Activated CD8-positive, alpha-beta memory T cell treated with anti-CD3 and anti-CD28 coated beads, Interleukin-2, amount 50 U/mL, for 48 hours (primary cell): ENCODE measurements around the gene ADAP2.
"Not testable (repeated sequence)": the region's sequence is repeated elsewhere in the genome, so short reads cannot be mapped to it uniquely, and the experiment has no call there.

Source experiments
- DNase-seq: peaks from one replicate; pipeline ENCODE4 v3.0.0-alpha.2; 2020

ADAP2 gene

DNA sequence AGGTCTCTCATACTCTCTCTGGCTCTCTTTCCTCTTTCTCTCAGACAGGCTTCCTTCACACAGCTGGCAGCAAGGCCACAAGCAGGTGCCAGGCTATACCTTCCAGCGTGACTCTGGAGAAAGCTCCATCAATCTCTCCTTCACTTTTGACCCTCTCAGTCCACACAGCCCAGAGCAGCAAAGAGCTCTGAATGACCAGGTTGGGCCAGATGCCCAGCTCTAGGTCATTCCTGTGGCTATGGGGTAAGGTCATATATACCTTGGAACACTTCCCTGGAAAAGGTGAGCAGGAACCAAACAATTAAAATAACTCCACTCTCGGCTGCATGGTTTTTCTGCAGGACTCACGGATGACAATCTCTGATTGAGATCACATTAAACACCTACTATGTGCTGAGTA, 8.8 kb downstream of the ADAP2 start:
- no peak for DNase-seq

DNA sequence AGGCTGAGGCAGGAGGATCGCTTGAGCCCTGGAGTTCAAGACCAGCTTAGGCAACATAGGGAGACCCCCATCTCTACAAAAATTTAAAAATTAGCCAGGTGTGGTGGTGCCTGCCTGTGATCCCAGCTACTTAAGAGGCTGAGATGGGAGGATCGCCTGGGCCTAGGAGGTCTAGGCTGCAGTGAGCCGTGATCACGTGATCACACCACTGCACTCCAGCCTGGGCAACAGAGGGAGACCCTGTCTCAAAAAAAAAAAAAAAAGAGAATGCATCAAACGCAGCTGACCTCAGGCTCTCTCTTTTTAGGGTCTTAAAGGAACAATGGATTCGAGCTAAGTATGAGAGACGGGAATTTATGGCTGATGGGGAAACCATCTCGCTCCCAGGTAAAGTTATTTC, 9.8 kb downstream of the ADAP2 start:
- not testable (repeated sequence) for DNase-seq

DNA sequence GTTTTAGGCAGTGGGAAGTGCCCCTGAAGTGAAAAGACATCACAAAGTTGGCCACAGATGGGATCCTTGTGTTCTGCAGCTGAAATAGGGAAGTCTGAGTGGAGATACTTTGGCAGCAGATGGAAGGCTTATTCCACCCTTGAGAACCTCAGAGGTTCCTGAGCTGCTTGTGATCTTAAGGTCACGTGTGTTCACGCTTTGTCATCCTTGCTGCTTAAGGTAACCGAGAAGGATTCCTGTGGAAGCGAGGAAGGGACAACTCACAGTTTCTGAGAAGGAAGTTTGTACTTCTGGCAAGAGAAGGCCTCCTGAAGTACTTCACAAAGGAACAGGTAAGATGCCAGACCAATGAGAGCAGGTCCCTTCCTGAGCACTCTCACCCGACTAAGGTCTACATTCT, 12.2 kb downstream of the ADAP2 start:
- DNase-seq, result no peak

DNA sequence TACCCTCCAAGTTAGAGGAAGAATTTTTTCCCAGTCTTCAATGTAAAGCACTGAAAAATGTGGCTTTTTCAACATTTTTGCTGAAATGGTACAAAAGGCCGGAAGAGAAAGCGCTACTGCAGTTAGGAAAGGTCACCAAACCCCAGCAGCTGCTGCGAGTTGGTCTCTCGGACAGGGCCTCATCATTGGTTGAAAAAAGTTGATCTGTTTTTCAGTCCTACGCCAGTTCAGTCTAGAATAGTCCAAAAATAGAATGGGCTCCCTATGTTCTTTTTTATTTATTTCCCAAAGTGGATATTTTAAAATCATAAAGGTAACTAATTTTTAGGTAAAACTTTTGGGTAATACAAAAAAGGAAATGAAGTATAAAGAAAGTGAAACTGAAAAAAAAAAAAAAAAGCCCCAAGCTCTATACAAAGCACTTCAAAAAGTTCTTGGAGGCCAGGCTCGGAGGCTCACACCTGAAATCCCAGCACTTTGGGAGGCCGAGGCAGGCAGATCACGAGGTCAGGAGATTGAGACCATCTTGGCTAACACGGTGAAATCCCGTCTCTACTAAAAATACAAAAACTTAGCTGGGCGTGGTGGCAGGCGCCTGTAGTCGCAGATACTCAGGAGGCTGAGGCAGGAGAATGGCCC, 17.4 kb downstream of the ADAP2 start:
- DNase-seq, result no peak

DNA sequence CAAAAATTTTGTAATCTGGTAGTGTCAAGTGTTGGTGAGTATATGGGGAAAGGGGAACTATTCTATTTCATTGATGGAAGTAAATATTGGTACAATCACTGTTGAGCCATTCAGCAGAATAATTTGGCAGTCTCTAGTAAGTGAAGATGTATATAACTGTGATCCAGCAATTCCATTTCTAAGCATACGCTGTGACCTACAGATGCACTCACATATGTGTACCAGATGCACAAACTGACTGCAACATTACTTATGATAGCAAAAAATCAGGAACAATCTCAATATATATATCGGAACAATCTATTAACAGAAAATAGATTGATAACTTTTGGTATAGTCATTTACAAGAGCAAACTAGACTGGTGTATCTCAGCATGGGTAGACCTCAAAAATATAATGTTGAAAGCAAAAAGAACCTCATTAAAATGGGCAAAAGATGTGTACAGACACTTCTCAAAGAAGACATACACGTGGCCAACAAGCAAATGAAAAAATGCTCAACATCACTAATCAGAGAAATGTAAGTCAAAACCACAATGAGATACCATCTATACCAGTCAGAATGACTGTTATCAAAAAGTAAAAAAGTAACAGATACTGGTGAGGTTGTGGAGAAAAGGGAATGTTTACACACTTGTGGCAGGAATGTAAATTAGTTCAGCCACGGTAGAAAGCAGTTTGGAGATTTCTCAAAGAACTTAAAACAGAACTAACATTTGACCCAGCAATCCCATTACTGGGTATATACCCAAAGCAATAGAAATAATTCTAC, 20.7 kb downstream of the ADAP2 start:
- DNase-seq, result no peak

DNA sequence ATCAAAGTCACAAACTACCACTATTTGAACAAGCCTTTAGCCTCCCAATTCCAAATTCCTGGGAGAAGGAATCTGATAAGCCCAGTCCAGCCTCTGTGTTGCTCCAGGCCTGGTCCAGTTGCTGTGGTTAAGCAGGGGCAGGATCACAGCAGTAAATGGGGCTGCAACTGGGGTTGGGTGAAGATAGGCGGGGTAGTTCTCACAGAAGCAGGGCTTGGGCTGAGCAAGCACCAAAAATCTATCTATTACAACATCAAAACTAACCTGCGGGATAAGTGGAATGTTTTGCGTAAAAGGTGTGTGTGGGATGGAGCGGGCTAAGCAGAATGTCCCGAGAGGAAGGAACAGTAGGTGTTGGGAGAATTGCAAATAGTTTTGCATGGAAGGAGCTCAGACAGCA, 26.1 kb downstream of the ADAP2 start:
- DNase-seq, result no peak

DNA sequence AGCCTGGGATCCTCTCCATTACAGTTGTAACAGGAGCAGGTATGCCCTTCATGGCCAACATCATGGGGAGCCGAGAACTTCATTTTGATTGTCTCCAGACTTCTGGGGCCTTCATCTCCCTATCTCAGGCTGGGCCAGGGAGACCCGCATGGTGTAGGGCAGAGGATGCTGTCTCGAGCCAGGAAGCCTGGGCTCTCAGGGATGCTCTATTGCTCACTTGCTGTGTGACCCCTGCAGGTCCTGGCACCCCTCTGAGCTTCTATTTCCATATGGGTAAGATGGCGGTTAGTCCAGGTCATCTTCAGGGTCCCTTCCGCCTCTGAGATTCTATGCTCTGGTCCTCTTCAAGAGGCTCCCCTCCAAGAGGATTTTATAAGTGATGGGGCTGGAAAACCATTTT, 28.4 kb downstream of the ADAP2 start:
- no peak for DNase-seq

DNA sequence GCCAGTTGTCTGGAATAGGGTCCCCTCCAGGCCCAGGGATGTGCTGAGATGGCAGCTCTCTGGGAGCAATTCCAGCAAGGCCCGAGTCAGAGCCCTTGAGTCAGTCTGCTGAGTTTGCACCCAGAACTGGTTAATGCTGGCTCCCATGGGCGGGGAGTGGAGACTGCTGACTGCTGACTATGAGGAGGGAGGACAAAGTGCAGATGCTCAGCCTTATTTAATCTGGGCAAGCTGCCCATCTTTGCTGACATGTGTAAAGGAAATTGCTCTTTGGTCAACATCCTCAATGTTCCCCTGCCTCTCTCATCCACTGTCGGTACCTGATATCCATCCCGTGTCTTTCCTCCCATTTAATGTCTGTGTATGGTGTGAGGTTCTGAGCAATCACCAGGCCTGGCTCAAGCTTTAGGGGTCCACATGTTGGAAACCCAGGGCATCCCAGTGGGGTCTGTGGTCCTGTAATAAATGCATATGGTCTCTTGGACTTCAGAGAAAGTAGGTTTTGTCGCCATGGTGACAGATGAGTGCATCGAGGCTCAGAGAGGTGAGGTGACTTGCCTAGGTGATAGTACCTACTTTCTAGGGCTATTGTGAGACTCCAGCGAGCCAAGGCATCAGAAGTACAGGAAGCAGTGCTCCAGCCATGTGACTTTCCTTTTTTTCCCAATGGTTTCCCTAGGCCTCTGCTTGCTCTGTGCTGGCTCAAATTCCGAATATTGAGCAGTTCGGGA, 29.1 kb downstream of the ADAP2 start:
- no peak for DNase-seq

DNA sequence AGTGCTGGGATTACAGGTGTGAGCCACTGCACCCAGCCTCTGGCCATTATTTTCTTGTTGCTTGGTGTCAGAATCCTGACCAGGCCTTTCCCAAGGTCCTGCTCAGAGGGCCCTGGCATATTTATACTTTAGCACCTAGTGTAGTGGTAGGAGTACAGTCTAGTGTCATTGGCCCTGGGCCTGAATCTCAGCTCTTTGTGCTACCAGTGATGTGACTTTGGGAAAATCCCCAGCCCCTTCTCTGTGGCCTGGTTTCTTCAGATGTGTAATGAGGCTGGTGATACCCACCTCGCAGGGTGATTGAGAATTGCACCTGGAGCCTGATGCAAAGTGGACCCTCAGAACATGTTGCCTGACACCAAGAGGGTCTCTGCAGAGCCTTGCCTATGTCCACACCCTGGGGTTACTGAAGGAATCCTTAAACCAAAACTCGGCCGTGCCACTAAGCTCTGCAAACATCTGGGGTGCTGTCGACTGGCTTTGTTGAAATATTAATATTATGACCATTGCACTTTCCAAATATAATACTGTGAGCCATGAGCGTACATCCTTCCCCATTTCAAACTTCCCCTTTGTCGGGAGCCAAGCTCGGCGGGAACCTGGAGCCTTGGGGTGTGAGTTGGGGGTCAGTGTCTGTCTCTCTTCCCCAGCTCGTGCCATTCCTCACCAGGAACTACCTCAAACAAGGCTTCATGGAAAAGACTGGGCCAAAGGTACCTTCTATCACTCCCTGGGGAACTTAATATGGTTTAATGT, 31.1 kb downstream of the ADAP2 start:
- DNase-seq, result no peak

DNA sequence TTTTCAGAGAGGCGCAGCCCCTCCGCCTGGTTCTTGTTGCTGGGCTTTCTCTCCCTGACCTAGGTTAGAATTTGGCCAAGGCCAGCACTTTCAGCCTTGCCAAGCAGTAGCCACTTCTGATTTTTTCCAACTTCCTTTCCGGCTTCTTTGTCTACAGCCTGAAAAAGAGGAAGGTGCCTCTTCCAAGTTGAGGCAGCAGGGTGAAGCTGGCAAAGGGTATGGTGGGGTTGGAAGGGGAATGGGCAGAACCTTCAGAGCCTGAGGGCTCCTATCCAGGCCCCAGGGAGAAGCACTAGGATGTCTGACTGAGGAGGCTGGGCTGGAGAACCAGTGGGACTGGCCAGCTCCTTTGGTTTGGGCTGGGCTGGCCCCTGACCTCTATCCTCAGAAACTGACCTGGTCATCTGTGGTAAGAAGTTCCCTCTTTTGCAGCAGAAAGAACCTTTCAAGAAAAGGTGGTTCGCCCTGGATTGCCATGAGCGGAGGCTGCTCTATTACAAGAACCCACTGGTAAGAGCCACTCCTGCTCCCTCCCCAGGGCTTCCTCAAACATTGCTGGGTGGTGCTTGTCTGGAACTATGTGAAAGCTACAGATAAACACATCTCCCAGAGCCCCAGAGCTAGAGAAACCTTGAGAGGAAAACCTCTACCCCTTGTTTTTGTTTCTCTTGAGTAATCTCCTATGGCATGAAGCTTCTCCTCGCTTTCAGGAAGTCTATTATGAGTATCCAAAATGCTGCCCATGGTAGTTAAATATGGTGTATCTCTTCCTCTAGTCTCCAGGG, 32.5 kb downstream of the ADAP2 start:
- no peak for DNase-seq

DNA sequence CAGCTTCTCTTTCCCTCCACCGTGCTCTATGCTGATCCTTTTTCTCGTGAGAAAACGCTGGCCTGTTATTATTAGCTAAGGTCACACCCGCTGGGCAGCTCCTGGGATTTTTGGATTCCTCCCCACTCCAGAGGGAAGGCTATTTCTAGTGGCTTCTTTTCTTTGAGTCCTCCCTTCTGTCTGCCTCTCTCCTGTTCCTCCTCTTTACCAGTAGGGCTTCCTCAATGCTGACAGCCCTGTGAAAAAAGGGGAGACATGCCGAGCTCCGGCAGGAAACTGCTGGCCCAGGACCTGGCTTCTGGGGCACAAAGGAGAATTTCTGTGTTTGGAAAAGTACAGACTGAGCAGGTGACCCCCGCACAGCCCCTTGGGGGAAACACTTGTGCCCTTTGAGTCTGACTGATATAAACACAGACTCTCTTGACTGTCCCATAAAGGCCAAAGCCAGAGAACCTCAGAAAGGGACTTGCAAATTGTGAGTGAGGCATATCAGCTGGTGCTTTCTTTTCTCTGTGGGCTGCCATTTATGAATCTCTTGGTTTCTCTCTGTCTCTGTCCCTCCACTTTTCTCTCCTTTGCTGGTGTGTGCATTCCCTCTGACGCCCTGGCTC, 35.1 kb downstream of the ADAP2 start:
- no peak for DNase-seq

DNA sequence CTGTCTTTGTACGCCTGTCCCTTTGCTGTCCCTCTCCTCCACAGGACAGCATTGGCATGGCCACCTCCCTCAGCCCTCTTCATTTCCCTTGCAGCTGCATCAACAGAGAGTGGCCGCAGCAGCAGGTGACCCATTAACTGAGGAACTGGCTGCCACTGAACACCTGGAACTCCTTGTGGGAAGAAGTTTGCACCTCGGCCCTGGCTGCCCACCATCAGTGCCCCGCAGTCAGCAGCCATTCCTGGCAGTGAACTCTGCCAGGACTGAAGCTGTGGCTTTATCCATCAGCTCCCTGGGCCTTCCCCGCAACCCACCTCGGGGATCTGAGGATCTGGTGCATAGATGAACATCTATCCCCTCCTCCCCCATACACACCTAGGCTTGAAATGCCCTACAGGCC, 36.0 kb downstream of the ADAP2 start:
- DNase-seq, result no peak

DNA sequence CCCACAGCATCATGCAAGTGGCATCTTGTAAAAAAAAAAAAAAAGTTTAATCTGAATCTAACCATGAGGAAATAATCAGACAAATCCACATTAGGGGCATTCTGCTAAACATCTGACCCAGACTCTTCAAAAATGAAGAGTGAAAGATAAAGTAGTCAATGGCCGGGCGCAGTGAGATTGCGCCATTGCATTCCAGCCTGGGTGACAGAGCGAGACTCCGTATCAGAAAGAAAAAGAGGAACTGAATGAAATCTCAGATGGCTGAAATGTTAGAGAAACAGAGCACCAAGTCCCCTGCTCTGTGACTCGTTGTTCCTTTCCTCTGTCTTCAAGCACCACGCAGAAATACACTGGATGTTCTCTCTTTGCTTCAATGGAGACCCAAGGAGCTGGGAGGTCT, 36.4 kb downstream of the ADAP2 start:
- peak; percentile 8 for DNase-seq

DNA sequence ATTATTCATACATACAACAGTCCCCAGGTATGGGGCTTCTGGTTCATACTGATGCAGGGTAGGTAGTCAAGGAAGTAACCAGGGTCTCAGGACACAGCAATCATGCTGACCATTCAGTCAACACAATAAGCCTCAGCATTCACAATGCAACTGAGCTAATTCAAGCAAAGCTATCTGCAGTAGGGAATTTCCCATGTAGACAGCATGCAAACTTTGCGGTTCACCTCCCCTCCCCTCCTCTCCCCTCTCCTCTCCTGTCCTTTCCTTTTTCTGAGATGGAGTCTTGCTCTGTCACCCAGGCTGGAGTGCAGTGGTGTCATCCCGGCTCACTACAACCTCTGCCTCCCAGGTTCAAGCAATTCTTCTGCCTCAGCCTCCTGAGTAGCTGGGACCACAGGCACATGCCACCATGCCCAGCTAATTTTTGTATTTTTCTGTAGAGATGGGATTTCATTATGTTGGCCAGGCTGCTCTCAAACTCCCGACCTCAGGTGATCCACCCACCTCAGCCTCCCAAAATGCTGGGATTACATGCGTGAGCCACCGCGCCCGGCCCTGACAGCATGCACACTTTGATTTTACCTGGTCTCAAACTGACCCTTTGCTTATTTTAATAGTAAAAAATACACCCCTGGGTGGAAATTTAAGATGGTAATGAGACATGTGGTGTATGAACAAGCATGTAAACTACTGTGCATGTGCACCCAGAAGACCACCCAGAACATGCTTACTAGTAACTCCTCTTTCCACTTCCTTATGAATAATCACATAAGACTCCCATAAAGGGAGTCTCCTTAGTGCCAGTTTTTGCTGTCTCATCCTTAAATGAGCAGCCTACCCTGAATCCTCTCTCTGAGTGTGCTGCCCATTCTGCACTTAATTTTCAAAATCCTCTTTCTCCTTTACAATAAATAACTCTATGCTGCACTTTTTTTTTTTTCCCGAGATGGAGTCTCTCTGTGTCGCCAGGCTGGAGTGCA, 39.8 kb downstream of the ADAP2 start:
- no peak for DNase-seq

DNA sequence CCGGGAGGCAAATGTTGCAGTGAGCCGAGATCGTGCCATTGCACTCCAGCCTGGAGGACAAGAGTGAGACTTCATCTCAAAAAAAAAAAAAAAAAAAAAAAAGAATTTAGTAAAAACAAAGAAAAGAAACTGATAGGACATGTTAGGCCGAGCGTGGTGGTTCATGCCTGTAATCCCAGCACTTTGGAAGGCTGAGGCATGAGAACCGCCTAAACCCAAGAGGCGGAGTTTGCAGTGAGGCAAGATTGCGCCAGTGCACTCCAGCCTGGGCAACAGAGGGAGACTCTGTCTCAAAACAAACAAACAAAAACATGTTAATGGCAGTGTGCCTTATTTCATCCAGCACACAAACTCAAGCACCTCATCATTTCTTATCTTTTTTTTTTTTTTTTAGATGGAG, 42.6 kb downstream of the ADAP2 start:
- DNase-seq, result not testable (repeated sequence)

DNA sequence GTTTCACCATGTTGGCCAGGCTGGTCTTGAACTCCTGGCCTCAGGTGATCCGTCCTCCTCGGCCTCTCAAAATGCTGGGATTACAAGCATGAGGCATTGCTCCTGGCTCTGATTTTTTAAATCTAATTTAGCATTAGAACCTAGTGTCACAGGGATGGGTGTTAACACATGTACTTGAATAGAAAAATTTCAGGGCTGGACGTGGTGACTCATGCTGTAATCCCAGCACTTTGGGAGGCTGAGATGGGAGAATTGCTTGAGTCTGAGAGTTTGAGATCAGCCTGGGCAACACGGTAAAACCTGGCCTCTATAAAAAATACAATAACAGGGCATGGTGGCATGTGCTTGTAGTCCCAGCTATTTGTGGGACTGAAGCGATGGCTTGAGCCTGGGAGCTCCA, 43.1 kb downstream of the ADAP2 start:
- no peak for DNase-seq

DNA sequence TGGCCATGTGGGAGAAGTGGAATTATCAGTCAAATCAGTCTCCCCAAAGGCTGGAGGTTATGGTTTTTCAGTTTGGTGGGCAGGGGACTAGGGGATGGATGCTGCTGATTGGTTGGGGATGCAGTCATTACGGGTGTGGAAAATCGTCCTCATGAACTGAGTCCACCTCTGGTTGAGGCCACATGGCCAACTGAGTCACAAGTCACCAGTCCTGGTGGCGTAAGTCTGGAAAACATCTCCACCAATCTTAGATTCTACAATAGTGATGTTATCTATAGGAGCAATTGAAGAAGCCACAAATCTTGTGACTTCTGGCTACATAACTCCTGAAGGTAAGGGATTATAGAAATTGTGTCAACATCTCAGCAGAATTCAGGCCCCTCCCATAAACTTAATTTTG, 43.9 kb downstream of the ADAP2 start:
- no peak for DNase-seq

DNA sequence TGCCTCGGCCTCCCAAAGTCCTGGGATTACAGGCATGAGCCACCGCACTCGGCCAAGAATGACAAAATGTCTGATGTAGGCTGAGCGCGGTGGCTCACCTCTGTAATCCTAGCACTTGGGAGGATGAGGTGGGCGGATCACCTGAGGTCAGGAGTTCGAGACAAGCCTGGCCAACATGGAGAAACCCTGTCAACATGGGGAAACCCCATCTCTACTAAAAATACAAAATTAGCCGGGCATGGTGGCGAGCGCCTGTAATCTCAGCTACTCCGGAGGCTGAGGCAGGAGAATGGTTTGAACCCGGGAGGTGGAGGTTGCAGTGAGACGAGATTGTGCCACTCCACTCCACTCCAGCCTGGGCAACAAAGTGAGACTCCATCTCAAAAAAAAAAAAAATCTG, 46.2 kb downstream of the ADAP2 start:
- DNase-seq, result peak; percentile 25

DNA sequence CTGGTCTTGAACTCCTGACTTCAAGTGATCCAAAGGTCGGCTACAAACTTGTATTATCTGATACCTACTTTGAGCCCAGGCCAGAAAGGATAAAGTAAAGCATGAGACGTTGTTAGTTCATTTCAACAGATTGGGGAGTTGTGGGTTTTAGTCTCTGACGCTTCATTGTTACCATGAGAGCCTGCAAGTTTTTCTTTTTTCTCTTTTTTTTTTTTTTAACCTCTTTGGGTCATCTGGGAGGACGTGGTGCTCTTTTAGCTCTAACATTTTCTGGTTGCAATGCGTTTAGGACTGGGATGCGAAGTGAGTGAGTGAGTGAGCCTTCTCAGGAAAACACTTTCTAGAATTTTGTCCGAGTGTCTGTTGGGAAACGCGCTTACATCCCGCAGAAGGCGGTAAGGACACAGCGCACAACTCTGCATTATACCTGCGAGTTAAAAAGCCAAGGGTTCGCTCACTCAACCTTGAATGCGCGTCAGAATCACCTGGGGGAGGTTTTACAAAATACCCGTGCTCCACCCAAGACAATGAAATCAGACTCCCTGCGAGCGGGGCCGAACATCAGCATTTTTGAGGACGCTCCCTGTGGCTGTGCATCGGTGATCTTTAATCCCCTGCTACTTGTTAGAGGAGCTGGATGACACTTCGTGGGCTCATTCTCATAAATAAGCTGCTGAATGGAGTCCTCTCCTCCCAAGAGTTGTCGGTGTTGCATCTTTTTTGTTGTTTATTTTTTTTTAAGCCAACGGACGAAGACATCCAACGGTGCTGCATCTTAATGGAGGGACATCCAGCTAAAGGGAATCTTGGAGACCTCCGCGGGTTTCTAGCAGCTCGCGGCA, 48.5 kb downstream of the ADAP2 start:
- DNase-seq, result peak; percentile 53
